GM20000 (cell line): ENCODE measurements around the gene SGSM1.

Experiments
- DNase-seq: peaks from one replicate; pipeline ENCODE4 v3.0.0; 2012; ENCODE audit warnings: low spot score
- CTCF ChIP-seq: IDR thresholded peaks from 2 replicates; pipeline ENCODE4 v1.5.1; 2012; ENCODE audit warnings: mild to moderate bottlenecking, control low read depth; ENCODE audit errors: extremely low read depth, missing control alignments

SGSM1 gene

GRCh38 chr22:24968066-24968561, 162.1 kb downstream of the SGSM1 start:
- no peak for DNase-seq
- TF ChIP-seq CTCF = no peak

GRCh38 chr22:24969560-24970301, 163.7 kb downstream of the SGSM1 start:
- DNase-seq = no peak
- no peak for TF ChIP-seq CTCF

- TF ChIP-seq CTCF = no peak
- DNase-seq = no peak
Measured at GRCh38 chr22:24972369-24972768, 166.4 kb downstream of the SGSM1 start.

GRCh38 chr22:24973872-24974271, 167.9 kb downstream of the SGSM1 start:
- no peak for DNase-seq
- no peak for TF ChIP-seq CTCF

GRCh38 chr22:24975125-24975640, 169.2 kb downstream of the SGSM1 start:
- no peak for TF ChIP-seq CTCF
- DNase-seq = no peak

- TF ChIP-seq CTCF = no peak
- no peak for DNase-seq
Measured at GRCh38 chr22:24975813-24976341, 169.9 kb downstream of the SGSM1 start.

- TF ChIP-seq CTCF = no peak
- DNase-seq = no peak
Measured at GRCh38 chr22:24976442-24977218, 170.6 kb downstream of the SGSM1 start.
